HG03439 (cell line): Measurements from ENCODE around the gene FGD6.
"Not testable (repeated sequence)": the region's sequence is repeated elsewhere in the genome, so short reads cannot be mapped to it uniquely, and the experiment has no call there.

Source experiments
- ATAC-seq: cut with Tn5 transposase; IDR thresholded peaks from one replicate; pipeline ENCODE4 v1.9.1; 2021; ENCODE audit warnings: mild to moderate bottlenecking, moderate library complexity; ENCODE audit not compliant: unreplicated experiment

The FGD6 gene

DNA sequence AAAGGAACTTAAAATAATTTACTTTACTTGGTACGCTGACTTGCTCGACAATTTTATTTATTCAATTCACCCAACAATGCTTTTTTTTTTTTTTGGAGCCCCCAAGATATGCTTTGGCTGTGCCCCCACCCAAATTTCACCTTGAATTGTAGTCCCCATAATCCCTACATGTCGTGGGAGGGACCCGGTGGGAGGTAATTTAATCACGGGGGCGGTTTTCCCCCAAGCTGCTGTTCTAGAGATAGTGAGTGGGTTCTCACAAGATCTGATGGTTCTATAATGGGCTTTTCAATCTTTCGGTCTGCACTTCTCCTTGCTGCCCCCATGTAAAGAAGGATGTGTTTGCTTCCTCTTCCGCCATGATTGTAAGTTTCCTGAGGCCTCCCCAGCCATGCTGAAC is 10.4 kb downstream of the FGD6 start:
- no peak for ATAC-seq

DNA sequence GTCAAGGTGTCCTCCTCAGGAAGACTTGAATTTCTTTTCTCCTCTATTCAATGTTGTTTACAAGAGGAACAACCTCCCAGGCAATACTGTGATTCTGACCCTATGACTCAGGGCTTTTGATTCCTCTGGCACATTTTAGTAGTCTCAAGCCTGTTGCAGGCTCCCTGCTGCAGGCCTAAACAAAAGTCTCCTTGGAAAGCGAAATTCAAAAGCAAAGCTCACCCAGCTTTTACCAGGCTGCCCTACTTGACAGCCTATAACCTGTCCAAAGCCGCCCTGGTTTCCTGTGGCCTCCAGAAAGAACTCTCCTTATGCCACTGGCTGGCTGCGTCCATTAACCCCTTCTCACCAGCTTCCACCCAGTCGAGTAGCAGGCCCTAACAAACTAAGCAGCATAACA is 11.6 kb downstream of the FGD6 start:
- ATAC-seq: no peak

DNA sequence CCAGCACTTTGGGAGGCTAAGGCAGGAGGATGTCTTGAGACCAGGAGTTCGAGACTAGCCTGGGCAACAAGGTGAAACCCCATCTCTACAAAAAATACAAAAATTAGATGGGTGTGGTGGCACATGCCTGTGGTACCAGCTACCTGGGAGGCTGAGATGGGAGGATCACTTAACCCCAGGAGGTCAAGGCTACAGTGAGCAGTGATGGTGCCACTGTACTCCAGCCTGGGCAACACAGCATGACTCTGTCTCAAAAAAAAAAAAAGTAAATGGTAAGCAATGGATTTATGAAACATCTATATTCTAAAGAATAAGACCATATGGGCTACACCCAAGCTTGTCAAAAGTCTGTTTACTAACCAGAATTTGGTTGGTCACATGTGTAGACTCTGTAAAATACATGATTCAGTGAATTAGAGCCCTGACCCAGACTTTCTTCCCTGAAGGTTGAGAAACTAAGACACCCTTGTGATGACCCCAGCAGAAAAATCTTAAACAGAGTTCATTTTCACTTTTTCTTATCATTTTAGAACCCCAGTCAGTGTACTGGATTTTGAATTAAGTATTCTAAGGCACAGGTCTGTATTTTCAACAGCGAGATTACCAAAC is 12.1 kb downstream of the FGD6 start:
- ATAC-seq: no peak

DNA sequence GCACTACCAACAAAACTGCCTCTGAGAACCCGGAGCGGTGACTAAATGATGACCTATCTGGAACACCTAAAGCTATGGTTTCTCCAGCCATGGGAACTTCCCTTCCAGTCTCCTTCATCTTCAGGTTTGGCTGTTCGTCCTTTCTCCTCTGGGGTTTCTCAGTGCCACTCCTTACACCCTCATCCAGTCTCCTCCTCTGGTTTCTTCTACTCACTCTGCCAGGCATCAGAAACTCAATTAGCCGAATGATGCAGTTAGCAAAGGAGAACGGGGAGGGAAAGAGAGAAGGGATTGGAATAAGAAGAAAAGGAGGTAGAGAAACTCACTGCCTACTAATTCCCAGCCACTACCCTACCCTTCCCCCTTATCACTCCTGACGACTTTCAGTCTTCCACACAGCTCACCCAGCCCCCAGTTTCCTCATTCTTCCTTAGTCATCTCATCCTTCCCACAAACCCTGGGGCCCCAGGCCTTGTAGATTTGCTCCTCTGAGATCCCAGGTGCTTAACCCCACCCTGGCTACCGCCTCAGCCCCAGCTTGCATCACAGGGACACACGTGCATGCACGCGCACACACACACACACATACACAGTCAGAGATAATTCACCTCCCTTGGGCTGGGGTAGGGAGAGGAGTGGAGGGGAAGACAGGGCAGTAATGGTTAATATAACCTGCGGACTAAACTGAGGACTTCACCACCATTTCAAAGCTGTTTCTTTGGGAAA is 13.0 kb downstream of the FGD6 start:
- no peak for ATAC-seq

DNA sequence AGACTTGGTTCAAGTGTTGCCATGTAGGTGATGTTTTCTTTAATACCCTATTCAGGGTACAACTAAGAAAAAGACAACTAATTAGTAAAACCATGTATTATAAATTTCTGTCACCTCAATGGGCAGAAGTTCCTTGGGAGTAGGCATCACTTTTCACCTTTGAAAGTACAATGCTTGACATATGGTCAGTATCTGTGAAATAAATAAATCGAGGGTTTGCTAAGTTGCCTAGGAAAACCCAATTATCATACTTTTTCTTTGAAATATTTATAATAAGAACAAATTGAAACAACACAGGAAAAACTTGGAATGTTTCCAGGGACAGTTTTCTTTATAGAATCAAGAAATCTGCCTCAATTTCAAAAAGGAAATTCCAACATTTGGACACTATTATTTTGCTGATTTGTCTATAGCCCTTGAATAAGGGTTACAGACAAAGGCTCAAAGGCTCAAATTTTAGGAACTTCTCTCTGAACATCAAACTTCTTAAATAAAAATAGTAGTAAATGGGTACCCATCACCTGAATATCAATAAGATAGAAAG is 13.7 kb downstream of the FGD6 start:
- ATAC-seq: no peak

DNA sequence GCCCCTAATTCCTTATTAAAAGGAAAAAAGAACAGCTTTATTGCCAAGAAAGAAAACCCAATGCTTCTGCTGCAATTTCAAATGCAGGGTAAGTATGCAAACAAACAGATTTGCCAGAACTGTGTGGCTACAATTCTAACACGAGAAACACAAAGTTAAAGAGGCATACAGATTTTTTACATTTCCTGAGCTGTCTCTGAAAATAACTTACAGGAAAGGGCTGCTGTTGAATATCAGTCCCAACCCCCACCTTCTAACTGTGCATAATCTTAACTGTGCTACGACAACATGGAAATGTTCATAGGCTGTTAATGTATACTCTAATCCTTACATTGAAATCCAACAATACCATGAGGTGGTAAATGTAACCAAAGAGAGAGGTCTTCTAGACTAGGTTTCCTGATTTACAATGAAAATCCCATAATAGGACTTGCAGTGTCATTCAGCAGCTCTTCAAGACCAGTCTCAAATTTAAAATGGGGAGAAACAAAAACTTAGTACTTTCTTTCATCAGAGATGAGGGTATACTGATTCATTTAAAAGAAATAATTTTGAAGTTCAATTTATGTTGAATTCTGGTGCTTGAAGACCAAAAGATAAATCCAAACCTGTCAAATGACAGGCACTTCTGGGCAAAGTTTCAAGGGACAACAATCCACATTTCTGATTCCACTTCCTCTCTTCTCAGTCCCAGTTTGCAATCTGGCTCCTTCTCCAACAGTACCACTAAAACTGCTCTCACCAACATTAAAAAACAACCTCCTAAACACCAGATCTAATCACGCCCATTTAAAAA is 14.4 kb downstream of the FGD6 start:
- ATAC-seq: no peak

DNA sequence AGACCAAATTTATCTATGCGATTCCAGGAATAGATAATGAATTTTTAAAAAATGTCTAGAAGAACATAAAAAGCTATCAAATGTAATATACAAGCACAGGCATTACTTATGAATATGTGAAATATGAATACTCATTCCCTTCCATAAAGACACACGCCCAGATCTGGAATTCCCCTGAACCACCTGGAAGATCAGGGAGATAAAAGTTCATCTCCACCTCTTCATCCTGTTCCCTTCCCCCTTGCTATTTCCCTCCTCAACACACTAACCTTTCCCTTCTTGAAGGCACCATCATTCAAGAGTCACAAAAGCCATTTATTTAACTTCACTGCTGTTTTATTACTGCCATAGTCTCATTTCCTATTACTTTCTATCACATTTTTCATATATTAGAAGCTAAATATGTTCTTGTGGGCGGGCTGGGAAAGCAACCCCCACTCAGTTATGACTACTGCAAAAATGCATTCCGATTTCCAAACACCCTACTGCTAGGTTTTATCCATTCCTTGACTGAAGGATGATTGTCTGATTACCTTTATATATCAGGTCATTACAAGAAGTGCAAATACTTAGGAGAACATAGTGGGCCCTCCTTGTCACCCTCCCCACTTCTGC is 16.1 kb downstream of the FGD6 start:
- ATAC-seq: no peak

DNA sequence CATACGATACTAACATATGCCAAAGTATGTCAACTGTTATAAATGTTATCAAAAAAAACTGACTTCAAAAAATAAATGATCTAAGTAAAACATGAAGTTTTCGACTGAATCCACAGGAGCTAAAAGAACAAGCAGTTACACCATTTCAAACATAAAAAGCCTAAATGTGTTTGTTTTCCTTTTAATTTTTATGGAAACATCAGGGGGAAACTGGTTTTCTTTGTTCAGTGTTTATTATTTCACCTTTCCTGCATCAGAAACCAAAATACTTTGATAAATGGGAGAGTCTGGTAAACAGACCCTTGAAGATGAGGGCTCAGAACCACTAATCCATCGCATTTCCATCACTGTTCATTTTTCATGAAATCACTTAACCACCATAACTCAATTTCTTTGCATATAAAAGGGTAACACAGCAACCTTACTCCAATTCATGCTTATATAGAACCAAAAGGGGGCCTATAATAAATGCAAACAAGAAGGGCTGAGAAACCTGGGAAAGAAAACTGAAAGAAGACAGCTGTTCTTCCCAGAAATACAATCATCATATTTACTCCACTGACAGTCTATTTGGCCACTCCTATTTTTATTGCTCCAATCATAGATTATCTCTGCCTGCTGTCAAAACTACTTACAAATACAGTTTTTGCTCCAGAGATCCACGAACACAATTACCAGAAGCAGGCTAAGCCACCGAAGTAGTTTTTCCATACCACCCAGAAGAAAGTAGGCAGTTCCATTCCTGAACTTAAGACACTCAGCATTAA is 17.0 kb downstream of the FGD6 start:
- no peak for ATAC-seq

DNA sequence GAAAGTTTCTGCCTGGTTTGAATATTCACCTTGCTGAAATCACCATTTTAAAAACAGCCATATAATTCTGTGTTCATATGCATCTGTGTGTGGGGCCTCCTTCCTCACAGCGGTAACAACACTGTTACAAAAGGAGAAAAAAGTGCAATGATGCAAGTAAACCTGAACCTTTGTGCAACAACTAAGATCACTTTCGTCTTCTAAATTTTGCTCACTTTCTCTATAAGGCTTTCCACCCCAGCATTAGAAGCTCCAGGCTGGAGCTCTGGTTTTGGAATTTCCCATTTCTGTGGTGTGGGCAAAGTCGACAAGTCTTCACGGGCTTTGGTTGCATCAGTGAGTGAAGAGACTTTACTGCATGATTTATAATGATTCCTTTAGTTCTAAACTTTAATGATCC is 18.4 kb downstream of the FGD6 start:
- no peak for ATAC-seq

DNA sequence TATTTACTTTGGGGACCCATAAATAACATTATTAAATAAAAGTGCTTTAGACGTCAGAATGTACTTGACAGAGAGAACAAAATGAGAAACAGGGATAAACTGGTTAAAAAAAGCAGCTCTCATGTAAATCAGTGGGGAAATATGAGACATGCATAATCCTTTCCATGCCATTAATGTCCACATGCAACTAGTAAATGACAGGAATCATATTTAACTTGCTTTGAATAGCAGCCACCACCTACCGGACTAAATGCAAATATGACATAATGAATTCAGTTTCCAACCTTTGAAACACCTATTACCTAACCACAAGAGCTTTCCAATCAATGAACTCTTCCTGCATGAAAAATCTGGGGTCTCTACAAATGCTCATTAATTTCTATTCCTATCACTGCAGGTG is 19.6 kb downstream of the FGD6 start:
- no peak for ATAC-seq

DNA sequence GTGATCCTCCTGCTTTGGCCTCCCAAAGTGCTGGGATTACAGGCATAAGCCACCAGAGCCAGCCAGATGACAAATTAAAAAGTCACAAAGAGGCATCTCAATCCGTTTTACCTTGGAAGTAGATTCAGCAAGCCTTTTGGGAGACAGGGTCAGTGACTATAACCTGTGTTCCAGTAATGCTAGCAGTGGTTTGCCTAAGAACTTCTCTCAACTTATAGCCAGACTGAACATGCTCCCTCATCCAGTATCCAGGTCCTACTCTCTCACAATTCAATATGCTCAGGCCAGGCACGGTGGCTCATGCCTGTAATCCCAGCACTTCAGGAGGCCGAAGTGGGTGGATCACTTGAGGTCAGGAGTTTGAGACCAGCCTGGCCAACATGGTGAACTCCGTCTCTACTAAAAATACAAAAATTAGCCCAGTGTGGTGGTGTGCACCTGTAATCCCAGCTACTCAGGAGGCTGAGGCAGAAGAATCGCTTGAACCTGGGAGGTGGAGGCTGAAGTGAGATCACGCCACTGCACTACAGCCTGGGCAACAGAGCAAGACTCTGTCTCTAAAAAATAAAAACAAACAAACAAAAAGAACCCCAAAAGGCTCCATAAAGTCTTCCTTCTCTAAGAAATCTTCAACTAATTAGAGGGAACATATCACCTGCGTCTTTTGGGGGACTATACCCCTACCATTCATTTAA is 20.2 kb downstream of the FGD6 start:
- ATAC-seq: not testable (repeated sequence)

DNA sequence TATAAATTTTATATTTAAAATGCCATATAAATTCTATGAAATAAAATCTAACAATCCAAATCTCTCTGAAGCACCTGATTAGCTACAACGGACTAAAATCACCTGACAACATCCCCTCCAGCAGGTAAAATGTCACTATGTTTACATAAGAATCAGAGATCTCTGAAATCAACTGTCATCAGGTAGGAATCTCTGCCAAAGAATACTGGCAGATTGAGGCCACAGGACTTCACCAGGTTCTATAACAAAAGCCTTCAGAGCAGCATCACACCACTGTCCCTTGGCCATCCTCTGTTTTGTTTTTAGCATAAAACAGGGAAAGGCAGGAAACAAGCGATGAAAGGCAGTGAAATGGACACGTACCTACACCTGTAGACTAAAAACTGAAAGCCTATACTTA is 22.1 kb downstream of the FGD6 start:
- ATAC-seq: no peak

DNA sequence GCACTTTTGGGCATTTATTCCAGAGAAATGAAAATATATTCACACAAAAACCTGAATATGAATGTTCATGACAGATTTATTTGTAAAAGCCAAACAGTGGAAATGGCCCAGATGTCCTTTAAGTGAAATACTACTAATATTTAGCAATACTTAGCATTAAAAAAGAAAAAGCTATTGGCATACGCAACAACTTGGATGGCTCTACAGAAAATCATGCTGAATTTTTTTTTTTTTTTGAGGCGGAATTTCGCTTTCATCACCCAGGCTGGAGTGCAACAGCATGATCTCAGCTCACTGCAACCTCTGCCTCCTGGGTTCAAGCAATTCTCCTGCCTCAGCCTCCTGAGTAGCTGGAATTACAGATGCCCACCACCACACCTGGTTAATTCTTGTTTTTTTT is 24.1 kb downstream of the FGD6 start:
- ATAC-seq: no peak

DNA sequence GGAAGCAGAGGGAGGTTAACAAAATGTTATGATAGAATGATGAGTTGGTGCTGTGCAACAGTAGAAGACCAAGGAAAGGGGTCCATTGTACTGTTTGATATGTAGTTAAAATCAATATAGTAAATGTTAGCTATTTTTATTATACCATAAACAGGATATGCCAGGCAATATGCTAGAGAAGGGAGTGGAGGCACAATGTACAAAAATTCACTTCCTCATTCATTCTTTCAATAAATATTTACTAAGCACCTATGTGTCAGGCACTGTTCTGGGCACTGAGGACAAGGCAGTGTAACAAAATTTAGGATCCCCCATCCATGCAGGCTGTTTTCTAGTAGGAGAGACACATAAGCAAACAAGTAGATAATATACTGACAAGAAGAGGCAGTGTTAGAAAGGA is 25.0 kb downstream of the FGD6 start:
- ATAC-seq: no peak

DNA sequence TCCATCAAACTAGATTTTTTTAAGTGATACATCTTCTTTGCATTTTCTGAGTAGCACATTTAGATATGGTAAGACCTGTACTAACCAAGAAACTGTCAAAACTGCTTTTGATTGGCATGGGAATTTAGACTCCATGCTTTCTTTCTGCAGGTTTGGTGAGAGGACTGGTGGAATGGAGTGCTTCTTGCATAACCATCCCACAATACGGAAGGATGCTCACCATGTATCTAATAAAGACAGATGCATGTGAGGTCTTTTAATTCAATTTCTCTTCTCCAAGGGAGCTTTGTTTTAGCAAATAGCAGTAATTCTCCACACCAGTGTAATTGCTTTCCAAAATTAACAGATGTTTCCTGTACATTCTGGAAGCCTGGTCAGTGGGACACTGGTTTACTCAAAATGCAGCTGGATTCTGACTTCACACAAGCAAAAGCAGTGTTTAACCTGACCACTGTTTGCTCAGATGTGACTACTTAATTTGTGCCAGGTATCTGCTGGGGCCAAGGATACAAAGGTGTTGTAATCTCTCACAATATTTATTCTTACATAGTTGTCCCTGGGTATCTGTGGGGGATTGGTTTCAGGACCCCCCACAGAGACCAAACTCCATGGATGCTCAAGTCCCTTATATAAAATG is 26.1 kb downstream of the FGD6 start:
- ATAC-seq: no peak

DNA sequence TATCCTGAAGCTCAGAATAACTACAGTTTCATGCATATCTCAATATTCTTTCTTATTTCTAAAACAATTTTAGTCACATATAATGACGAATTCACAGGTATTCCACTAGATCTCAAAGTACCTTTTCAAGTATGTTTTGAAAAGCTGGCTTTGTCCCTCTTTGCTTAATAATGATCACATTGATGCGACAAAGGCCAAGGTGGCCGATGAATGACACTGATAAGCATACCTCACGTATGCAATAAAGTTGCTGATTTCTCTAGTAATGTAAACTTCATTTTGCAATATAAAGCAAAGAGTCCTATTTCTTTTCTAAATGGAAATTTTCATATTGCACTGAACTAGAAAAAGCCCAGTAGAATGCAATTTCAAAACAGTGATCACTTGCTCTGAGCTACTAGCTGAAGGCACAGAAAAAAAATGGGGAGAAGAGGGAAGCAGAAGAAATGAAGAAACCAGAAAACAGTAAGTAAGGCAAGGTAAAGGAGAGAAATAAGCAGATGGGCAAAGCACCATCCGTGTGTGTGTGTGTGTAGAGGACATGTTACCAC is 29.3 kb downstream of the FGD6 start:
- no peak for ATAC-seq

DNA sequence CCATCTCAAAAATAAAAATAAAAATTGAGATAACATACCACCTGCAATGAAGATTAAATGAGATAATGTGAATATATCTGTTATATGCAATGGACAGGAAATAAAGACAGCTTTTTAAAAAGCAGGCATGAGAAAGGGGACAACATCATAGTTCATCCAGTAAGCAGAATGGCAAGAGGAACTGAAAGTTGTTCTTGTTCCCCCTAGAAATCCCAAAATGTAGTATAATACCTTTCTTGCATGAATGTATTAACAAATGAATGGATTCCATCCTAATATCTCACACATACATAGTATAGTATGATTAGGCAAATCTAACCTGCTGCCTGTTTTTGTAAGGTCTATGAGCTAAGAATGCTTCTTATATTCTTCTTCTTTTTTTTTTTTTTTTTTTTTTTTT is 31.4 kb downstream of the FGD6 start:
- no peak for ATAC-seq

DNA sequence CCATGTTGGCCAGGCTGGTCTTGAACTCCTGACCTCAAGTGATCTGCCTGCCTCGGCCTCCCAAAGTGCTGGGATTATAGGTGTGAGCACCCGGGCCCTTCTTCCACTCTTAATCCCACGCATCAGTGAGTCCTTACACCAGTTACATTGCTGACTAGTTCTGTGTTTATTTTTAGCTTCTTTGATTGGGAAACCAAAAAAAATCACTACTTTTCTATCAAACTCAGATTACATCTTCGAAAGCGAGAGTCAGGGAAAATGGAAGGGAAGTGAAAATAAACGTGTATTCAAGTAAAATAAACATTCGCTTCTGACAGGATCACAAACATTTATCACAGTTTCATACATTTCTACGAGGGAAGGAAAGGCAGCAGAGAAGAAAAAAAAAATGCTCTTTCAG is 32.2 kb downstream of the FGD6 start:
- ATAC-seq: no peak

DNA sequence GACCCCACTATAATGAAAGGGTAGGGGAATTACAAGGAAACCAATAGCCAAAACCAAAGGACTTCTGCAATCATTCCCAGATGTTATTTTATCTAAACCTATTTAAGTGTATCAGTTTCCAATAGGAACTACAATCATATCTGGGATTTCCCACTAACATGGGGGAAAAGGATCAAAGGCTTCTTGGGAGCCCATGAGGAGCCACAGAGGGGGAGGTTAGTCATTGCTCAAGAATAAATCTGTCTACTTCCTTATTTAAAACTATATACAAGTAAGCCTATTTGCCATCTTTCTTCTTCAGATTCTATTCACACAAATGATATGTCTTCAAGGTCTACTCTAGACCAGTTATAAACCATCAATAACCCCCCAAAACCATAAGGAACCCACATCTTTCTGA is 33.1 kb downstream of the FGD6 start:
- ATAC-seq: no peak
